Loucy (cell line): ENCODE data around the gene OR2AJ1.

ENCODE experiments used
- H2AFZ ChIP-seq: fragments of 200-600 bp; sonication (generic); 2 replicates; pipeline ENCODE4 v1.6.0; 2016; ENCODE audit warnings: antibody characterized with exemption, mild to moderate bottlenecking, low read length, moderate library complexity
- H3F3A ChIP-seq: fragments of 200-600 bp; 2 replicates; pipeline ENCODE4 v1.6.0; 2016; ENCODE audit warnings: antibody characterized with exemption, low read depth, mild to moderate bottlenecking
- H3K27me3 ChIP-seq: fragments of 200-600 bp; sonication (generic); 2 replicates; pipeline ENCODE4 v1.6.1; 2014; ENCODE audit warnings: low read length, mild to moderate bottlenecking; ENCODE audit not compliant: insufficient read depth, poor library complexity, severe bottlenecking
- H3K36me3 ChIP-seq: fragments of 200-600 bp; sonication (generic); 2 replicates; pipeline ENCODE4 v1.6.1; 2016; ENCODE audit warnings: low read length; ENCODE audit not compliant: insufficient read depth
- H3K4me1 ChIP-seq: fragments of 200-600 bp; sonication (generic); 2 replicates; pipeline ENCODE4 v1.5.1; 2014; ENCODE audit warnings: low read length, mild to moderate bottlenecking; ENCODE audit not compliant: insufficient read depth, poor library complexity, severe bottlenecking
- H3K4me2 ChIP-seq: fragments of 200-600 bp; sonication (generic); 2 replicates; pipeline ENCODE4 v1.6.0; 2014; ENCODE audit warnings: antibody characterized with exemption, low read length, low read depth, mild to moderate bottlenecking; ENCODE audit not compliant: poor library complexity, severe bottlenecking
- H3K4me3 ChIP-seq: fragments of 200-600 bp; sonication (generic); 2 replicates; pipeline ENCODE4 v1.5.1; 2014; ENCODE audit warnings: low read length, mild to moderate bottlenecking, mixed read lengths; ENCODE audit not compliant: poor library complexity, severe bottlenecking
- H3K79me2 ChIP-seq: fragments of 200-600 bp; sonication (generic); 2 replicates; pipeline ENCODE4 v1.6.1; 2014; ENCODE audit warnings: low read length; ENCODE audit not compliant: insufficient read depth
- H3K9ac ChIP-seq: fragments of 200-600 bp; sonication (generic); 2 replicates; pipeline ENCODE4 v1.6.0; 2014; ENCODE audit warnings: mild to moderate bottlenecking, low read depth, low read length, moderate library complexity; ENCODE audit not compliant: poor library complexity, severe bottlenecking
- H3K9me2 ChIP-seq: fragments of 200-600 bp; sonication (generic); replicated peaks from 2 replicates; pipeline ENCODE4 v1.6.1; 2016; ENCODE audit warnings: low read depth, low read length, mixed read lengths
- H3K9me3 ChIP-seq: fragments of 200-600 bp; sonication (generic); 2 replicates; pipeline ENCODE4 v1.6.1; 2014; ENCODE audit warnings: mild to moderate bottlenecking, antibody characterized with exemption, low read length, low read depth; ENCODE audit not compliant: insufficient read depth
- H4K20me1 ChIP-seq: fragments of 200-600 bp; sonication (generic); 2 replicates; pipeline ENCODE4 v1.6.0; 2014; ENCODE audit warnings: antibody characterized with exemption, low read length, mild to moderate bottlenecking; ENCODE audit not compliant: insufficient read depth, poor library complexity, severe bottlenecking
- CTCF ChIP-seq: fragments of 200-600 bp; sonication (generic); conservative IDR thresholded peaks from 2 replicates; pipeline ENCODE4 v1.5.1; 2014; ENCODE audit warnings: mild to moderate bottlenecking, antibody characterized with exemption, low read length
- EZH2phosphoT487 ChIP-seq: fragments of 200-600 bp; IDR thresholded peaks from 2 replicates; pipeline ENCODE4 v1.6.1; 2018; ENCODE audit warnings: antibody characterized with exemption, mild to moderate bottlenecking, moderate library complexity, borderline replicate concordance

Gene OR2AJ1

GRCh38 chr1:247919952-247920351, 4.7 kb upstream of the OR2AJ1 start, which contains the start of gene OR2T8:
OR2T8 (plus strand) TSS chr1:247920252; CDS start chr1:247921018, 766 bp downstream.
- H3K4me1 ChIP-seq, result no peaks in the 10 kb centered on the region
- H3K9ac ChIP-seq, result no peak within 1 kb of the TSS
- TF ChIP-seq CTCF (no peak), EZH2phosphoT487 (no peak)
- H4K20me1 ChIP-seq, result no peaks in the 10 kb centered on the region
- no peaks in the 10 kb centered on the region for H3K9me2 ChIP-seq
- no peak within 1 kb of the TSS for H3K4me2 ChIP-seq
- no peaks in the 10 kb centered on the region for H3K27me3 ChIP-seq
- no peaks in the 10 kb centered on the region for H3K79me2 ChIP-seq
- no peaks in the 10 kb centered on the region for H3K9me3 ChIP-seq
- H3F3A ChIP-seq, result no peaks in the 10 kb centered on the region
- H3K4me3 ChIP-seq, result no peak within 1 kb of the TSS
- no peaks in the 10 kb centered on the region for H3K36me3 ChIP-seq
- H2AFZ ChIP-seq, result no peak within 1 kb of the TSS

- no peaks in the 10 kb centered on the region for H3K4me1 ChIP-seq
- H3K9me3 ChIP-seq, result no peaks in the 10 kb centered on the region
- no peaks in the 10 kb centered on the region for H3K27me3 ChIP-seq
- no peak for TF ChIP-seq CTCF
- no peak for TF ChIP-seq EZH2phosphoT487
- H3K4me3 ChIP-seq, result no peak overlapping the region
- H3K4me2 ChIP-seq, result no peak overlapping the region
- H3K36me3 ChIP-seq, result no peaks in the 10 kb centered on the region
- no peaks in the 10 kb centered on the region for H4K20me1 ChIP-seq
- no peak overlapping the region for H3K9ac ChIP-seq
- no peaks in the 10 kb centered on the region for H3F3A ChIP-seq
- H3K9me2 ChIP-seq, result no peaks in the 10 kb centered on the region
- H2AFZ ChIP-seq, result no peak overlapping the region
- H3K79me2 ChIP-seq, result no peaks in the 10 kb centered on the region
Observed at GRCh38 chr1:247923941-247924340, 748 bp upstream of the OR2AJ1 start.

DNA sequence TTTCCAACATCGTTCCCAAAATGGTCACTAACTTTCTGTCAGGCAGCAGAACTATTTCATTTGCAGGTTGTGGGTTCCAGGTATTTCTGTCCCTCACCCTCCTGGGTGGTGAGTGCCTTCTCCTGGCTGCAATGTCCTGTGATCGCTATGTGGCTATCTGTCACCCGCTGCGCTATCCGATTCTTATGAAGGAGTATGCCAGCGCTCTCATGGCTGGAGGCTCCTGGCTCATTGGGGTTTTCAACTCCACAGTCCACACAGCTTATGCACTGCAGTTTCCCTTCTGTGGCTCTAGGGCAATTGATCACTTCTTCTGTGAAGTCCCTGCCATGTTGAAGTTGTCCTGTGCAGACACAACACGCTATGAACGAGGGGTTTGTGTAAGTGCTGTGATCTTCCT, 9.3 kb downstream of the OR2AJ1 start:
- no peaks in the 10 kb centered on the region for H3K4me1 ChIP-seq
- no peaks in the 10 kb centered on the region for H3K79me2 ChIP-seq
- H3K9me3 ChIP-seq, result no peaks in the 10 kb centered on the region
- H3K9me2 ChIP-seq, result no peaks in the 10 kb centered on the region
- no peaks in the 10 kb centered on the region for H3K27me3 ChIP-seq
- TF ChIP-seq CTCF, result no peak
- TF ChIP-seq EZH2phosphoT487, result no peak
- no peak overlapping the region for H3K4me2 ChIP-seq
- no peaks in the 10 kb centered on the region for H4K20me1 ChIP-seq
- no peaks in the 10 kb centered on the region for H3F3A ChIP-seq
- no peak overlapping the region for H3K4me3 ChIP-seq
- no peaks in the 10 kb centered on the region for H3K36me3 ChIP-seq
- no peak overlapping the region for H2AFZ ChIP-seq
- H3K9ac ChIP-seq, result no peak overlapping the region
